ENCODE data around the gene RPP25L.

RPP25L gene

GRCh38 chr9:34607331-34607730 lies 4.6 kb downstream of the RPP25L start:
- no peak overlapping the region for H3K27ac ChIP-seq
- DNase-seq (ENCODE audit: low spot score), result no peak
- ChIA-PET POLR2A (ENCODE audit: low non-redundant PET) (no interaction called here), CTCF (no interaction called here)
- TF ChIP-seq, protein P1, sequence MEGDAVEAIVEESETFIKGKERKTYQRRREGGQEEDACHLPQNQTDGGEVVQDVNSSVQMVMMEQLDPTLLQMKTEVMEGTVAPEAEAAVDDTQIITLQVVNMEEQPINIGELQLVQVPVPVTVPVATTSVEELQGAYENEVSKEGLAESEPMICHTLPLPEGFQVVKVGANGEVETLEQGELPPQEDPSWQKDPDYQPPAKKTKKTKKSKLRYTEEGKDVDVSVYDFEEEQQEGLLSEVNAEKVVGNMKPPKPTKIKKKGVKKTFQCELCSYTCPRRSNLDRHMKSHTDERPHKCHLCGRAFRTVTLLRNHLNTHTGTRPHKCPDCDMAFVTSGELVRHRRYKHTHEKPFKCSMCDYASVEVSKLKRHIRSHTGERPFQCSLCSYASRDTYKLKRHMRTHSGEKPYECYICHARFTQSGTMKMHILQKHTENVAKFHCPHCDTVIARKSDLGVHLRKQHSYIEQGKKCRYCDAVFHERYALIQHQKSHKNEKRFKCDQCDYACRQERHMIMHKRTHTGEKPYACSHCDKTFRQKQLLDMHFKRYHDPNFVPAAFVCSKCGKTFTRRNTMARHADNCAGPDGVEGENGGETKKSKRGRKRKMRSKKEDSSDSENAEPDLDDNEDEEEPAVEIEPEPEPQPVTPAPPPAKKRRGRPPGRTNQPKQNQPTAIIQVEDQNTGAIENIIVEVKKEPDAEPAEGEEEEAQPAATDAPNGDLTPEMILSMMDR (conservative IDR thresholded peaks at IDR 0.05; ENCODE audit: low read depth), result no peak

- CTCF ChIA-PET, result no interaction called here
- no peak overlapping the region for H3K27ac ChIP-seq
- DNase-seq (ENCODE audit: low spot score), result no peak
- POLR2A ChIA-PET (ENCODE audit: low non-redundant PET), result no interaction called here
- TF ChIP-seq, protein P1 (conservative IDR thresholded peaks at IDR 0.05; ENCODE audit: low read depth), result no peak
Observed at GRCh38 chr9:34606905-34607304, 5.0 kb downstream of the RPP25L start.

- DNase-seq (ENCODE audit: low spot score), result no peak
- CTCF ChIA-PET, result interaction anchor here (1.1 to 1.5 kb wide), 3 partner anchors 14 to 427 kb away, joined by 3 to 6 read pairs (median 5); no protein-coding TSS in a partner anchor
- TF ChIP-seq, protein P1 (conservative IDR thresholded peaks at IDR 0.05; ENCODE audit: low read depth), result no peak
- no peak overlapping the region for H3K27ac ChIP-seq
- POLR2A ChIA-PET (ENCODE audit: low non-redundant PET), result no interaction called here
Observed at GRCh38 chr9:34606190-34606589, 5.7 kb downstream of the RPP25L start.

DNA sequence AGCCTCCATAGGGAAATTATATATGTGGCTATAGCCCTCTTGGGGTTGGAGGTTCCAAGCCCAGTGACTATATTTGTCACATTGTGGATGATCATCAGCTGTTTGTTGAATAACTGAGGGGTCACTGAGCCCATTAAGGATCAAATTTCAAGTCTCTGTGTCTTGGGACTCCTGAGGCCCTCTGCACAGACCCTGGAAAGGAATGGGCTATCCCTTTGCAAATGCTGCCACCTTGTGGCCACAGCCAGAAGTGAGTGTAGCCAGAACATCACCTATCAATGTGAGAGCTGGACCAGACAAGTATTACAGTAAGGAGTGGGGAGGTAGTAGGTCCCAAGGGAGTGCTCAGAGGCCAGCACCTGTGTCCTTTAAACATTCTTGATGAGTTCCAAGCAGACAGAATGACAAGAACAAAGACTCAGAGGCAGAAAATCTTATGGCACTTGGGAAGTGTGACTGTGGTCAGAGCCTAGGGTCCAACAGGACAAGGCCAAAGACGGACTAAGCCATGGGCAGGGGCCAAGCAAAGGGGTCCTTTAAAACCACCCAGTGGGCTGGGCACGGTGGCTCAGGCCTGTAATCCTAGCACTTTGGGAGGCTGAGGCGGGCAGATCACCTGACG lies 8.2 kb downstream of the RPP25L start:
- CTCF ChIA-PET, result interaction anchor here (0.6 to 2.7 kb wide), 21 partner anchors 9 to 1618 kb away, joined by 3 to 14 read pairs (median 4); partner anchors contain the start of genes DCTN3 and RPP25L
- H3K27ac ChIP-seq, result no peak overlapping the region
- POLR2A ChIA-PET (ENCODE audit: low non-redundant PET), result interaction anchor here (0.6 kb wide), 1 partner anchor 35 kb away, joined by 11 read pairs; no protein-coding TSS in a partner anchor
- DNase-seq (ENCODE audit: low spot score), result peak; percentile 87
- TF ChIP-seq, protein P1 (conservative IDR thresholded peaks at IDR 0.05; ENCODE audit: low read depth), result peak; percentile 98

DNA sequence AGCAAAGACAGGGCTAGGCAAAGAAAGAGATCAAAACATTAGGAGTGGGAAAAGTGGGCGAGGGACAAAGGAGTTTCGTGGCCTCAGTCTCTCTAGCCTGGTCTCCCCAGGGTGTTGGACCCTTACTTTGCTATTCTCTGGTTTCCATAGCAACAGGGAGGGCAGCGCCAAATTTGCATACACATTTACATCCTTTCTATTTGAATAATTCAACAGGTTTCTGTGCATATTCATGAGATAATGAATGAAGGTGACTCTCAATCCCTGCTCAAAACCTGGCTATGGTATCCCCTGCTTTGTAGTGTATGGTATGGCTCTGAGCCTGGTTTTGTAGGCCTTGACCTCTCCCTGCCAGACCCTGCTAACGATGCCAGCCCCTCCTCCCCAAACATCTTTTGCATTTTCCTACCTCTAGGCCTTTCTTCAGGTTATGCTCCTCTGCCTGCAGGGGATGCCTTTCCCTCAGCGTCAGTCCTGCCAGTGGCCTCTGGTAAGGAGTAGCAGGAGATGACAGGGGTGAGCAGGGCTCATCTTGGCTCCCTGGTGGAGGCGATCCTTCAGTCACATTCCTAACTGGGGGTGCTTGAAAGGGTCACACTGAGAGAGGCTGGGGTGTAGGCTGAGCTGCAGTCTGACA lies 9.8 kb downstream of the RPP25L start:
- H3K27ac ChIP-seq, result peak overlapping the region; percentile 2; the same call in 1 of the 2 replicates
- TF ChIP-seq, protein P1 (conservative IDR thresholded peaks at IDR 0.05; ENCODE audit: low read depth), result no peak
- ChIA-PET POLR2A (ENCODE audit: low non-redundant PET) (no interaction called here), CTCF (interaction anchor here (0.7 to 2.7 kb wide), 5 partner anchors 32 to 267 kb away, joined by 3 to 12 read pairs (median 4); no protein-coding TSS in a partner anchor)
- no peak for DNase-seq (ENCODE audit: low spot score)

GRCh38 chr9:34600908-34601307 lies 11.0 kb downstream of the RPP25L start:
- CTCF ChIA-PET, result interaction anchor here (0.6 to 1.2 kb wide), 4 partner anchors 9 to 53 kb away, joined by 4 to 7 read pairs (median 4); no protein-coding TSS in a partner anchor
- POLR2A ChIA-PET (ENCODE audit: low non-redundant PET), result no interaction called here
- H3K27ac ChIP-seq, result peak overlapping the region; percentile 46
- peak; percentile 82 for DNase-seq (ENCODE audit: low spot score)
- TF ChIP-seq, protein P1 (conservative IDR thresholded peaks at IDR 0.05; ENCODE audit: low read depth), result no peak
